ENCODE results near the gene FAM8A1.

Gene FAM8A1

GRCh38 chr6:17628873-17629272 is 28.8 kb downstream of the FAM8A1 start:
- Histone ChIP-seq H3K9ac (no peak overlapping the region), H3K4me1 (peaks cover 4% of the 10 kb centered on the region), H3K36me3 (ENCODE audit: control insufficient read depth, insufficient read depth, low read length) (no peaks in the 10 kb centered on the region), H3K9me3 (ENCODE audit: control insufficient read depth, low read length) (no peaks in the 10 kb centered on the region), H3K27me3 (ENCODE audit: control insufficient read depth, insufficient read depth, low read length) (no peaks in the 10 kb centered on the region), H3K27ac (no peak overlapping the region), H2AFZ (no peak overlapping the region), H3K79me2 (no peaks in the 10 kb centered on the region), H3K4me3 (ENCODE audit: low read depth, low read length) (no peak overlapping the region), H3K4me2 (ENCODE audit: low read length) (no peak overlapping the region)
- TF ChIP-seq, protein P1, sequence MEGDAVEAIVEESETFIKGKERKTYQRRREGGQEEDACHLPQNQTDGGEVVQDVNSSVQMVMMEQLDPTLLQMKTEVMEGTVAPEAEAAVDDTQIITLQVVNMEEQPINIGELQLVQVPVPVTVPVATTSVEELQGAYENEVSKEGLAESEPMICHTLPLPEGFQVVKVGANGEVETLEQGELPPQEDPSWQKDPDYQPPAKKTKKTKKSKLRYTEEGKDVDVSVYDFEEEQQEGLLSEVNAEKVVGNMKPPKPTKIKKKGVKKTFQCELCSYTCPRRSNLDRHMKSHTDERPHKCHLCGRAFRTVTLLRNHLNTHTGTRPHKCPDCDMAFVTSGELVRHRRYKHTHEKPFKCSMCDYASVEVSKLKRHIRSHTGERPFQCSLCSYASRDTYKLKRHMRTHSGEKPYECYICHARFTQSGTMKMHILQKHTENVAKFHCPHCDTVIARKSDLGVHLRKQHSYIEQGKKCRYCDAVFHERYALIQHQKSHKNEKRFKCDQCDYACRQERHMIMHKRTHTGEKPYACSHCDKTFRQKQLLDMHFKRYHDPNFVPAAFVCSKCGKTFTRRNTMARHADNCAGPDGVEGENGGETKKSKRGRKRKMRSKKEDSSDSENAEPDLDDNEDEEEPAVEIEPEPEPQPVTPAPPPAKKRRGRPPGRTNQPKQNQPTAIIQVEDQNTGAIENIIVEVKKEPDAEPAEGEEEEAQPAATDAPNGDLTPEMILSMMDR (IDR thresholded peaks at IDR 0.05) = no peak

DNA sequence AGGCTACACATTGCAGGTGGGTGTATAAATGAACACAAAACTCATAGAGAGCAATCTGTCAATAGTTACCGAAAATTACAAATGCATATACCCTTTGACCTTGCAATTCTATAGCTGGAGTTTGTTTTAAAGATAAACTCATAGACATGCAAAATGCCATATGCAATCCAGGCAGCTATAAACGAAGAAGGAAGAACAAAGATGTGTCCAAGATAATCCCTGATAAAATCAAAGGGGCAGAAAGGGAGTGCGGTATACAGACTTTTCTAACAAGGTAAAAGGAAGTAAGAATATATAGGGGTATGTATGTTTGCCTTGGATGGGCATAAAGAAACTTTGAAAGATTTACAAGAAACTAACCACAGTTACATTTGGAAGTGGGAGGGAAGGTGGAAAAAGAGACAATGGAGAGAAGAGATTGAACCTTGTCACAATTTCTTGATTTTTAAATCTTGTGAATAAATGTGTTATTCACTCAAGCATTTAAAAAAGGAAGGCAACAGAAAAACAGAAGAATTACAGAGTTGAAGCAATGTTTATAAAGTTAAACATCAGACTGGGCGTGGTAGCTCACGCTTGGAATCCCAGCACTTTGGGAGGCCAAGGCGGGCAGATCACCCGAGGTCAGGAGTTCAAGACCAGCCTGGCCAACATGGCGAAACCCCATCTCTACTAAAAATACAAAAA is 29.9 kb downstream of the FAM8A1 start:
- Histone ChIP-seq H3K79me2 (peaks cover 4% of the 10 kb centered on the region), H3K4me2 (ENCODE audit: low read length) (no peak overlapping the region), H3K9me3 (ENCODE audit: control insufficient read depth, low read length) (no peaks in the 10 kb centered on the region), H3K4me1 (peaks cover 4% of the 10 kb centered on the region), H3K27me3 (ENCODE audit: control insufficient read depth, insufficient read depth, low read length) (no peaks in the 10 kb centered on the region), H3K36me3 (ENCODE audit: control insufficient read depth, insufficient read depth, low read length) (no peaks in the 10 kb centered on the region), H2AFZ (no peak overlapping the region), H3K9ac (no peak overlapping the region), H3K4me3 (ENCODE audit: low read depth, low read length) (no peak overlapping the region), H3K27ac (no peak overlapping the region)
- TF ChIP-seq, protein P1 (IDR thresholded peaks at IDR 0.05) = no peak

DNA sequence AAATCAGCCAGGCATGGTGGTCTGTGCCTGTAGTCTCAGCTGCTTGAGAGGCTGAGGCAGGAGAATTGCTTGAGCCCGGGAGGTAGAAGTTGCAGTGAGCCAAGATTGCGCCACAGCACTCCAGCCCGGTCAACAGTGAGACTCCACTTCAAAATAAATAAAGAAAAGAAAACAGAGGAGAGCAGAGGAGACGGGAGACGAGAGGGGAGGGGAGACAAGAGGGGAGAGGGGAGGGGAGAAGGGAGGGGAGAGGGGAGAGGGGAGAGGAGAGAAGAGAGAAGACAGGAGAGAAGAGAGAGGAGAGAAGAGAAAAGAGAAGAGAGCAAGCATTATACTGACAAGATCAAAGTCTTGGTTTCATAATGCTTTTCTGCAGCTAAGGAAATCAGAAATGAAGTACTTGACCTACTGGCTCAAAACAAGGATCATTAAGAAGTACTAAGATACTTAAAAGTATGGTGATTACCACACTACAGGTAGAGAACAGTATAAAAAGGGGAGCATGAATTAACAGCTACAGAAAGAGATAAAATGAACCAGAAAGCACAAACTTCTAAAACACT is 30.5 kb downstream of the FAM8A1 start:
- H3K27ac ChIP-seq = no peak overlapping the region
- no peak overlapping the region for H3K4me3 ChIP-seq (ENCODE audit: low read depth, low read length)
- no peaks in the 10 kb centered on the region for H3K36me3 ChIP-seq (ENCODE audit: control insufficient read depth, insufficient read depth, low read length)
- no peaks in the 10 kb centered on the region for H3K27me3 ChIP-seq (ENCODE audit: control insufficient read depth, insufficient read depth, low read length)
- no peaks in the 10 kb centered on the region for H3K9me3 ChIP-seq (ENCODE audit: control insufficient read depth, low read length)
- no peak overlapping the region for H2AFZ ChIP-seq
- H3K79me2 ChIP-seq = peaks cover 7% of the 10 kb centered on the region
- peaks cover 4% of the 10 kb centered on the region for H3K4me1 ChIP-seq
- no peak overlapping the region for H3K9ac ChIP-seq
- TF ChIP-seq, protein P1 (IDR thresholded peaks at IDR 0.05) = no peak
- no peak overlapping the region for H3K4me2 ChIP-seq (ENCODE audit: low read length)

DNA sequence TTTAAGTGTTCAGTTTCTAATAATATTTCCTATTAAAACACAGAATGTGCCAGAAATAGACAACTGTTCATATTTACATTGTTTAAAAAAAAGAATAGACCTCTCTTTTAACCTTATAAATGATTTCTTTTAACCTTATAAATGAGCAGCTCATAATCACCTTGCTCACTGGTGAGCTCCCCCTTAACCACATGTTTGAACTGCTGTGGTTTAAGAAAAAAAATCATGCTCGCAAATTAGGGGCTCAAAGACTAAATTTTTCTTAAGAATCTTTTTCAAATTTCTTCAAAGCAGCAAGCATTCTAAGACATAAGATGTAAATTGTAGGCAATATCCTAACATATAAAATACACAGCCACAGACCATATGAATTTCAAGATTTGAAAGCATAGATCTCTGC is 32.8 kb downstream of the FAM8A1 start:
- Histone ChIP-seq H3K27ac (no peak overlapping the region), H3K9ac (no peak overlapping the region), H3K79me2 (peaks cover 7% of the 10 kb centered on the region), H3K4me1 (peaks cover 4% of the 10 kb centered on the region), H3K4me3 (ENCODE audit: low read depth, low read length) (no peak overlapping the region), H3K36me3 (ENCODE audit: control insufficient read depth, insufficient read depth, low read length) (no peaks in the 10 kb centered on the region), H3K9me3 (ENCODE audit: control insufficient read depth, low read length) (no peaks in the 10 kb centered on the region), H2AFZ (no peak overlapping the region), H3K27me3 (ENCODE audit: control insufficient read depth, insufficient read depth, low read length) (no peaks in the 10 kb centered on the region), H3K4me2 (ENCODE audit: low read length) (no peak overlapping the region)
- TF ChIP-seq, protein P1 (IDR thresholded peaks at IDR 0.05) = no peak
